Chondrocyte (in vitro differentiated cells): ENCODE data around the gene MDK. TPM values are rescaled to one million over a fixed set of nuclear protein-coding genes. Genes with fewer than 3 reads are reported as not detected.

ENCODE experiments used
- DNase-seq: peaks from one replicate; pipeline ENCODE4 v3.0.0; 2021; ENCODE audit warnings: mixed read lengths, low spot score
- H3K27ac Mint-ChIP-seq: one replicate; pipeline ENCODE4 v1.8.0; 2021; ENCODE audit warnings: mild to moderate bottlenecking, moderate library complexity, mixed read lengths; ENCODE audit not compliant: unreplicated experiment
- H3K27me3 Mint-ChIP-seq: 2 replicates; pipeline ENCODE4 v1.8.0; 2021; ENCODE audit warnings: low read depth, mixed read lengths
- H3K36me3 Mint-ChIP-seq: 2 replicates; pipeline ENCODE4 v1.8.0; 2021; ENCODE audit warnings: low read depth, mixed read lengths
- H3K4me1 Mint-ChIP-seq: 2 replicates; pipeline ENCODE4 v1.8.0; 2021; ENCODE audit warnings: low read depth, mild to moderate bottlenecking, mixed read lengths
- H3K4me3 Mint-ChIP-seq: one replicate; pipeline ENCODE4 v1.8.0; 2021; ENCODE audit warnings: mild to moderate bottlenecking, moderate library complexity, mixed read lengths; ENCODE audit not compliant: unreplicated experiment
- H3K9me3 Mint-ChIP-seq: 2 replicates; pipeline ENCODE4 v1.8.0; 2021; ENCODE audit warnings: low read depth, mixed read lengths
- CTCF ChIP-seq: fragments of 200-600 bp; sonication (generic); IDR thresholded peaks from 2 replicates; pipeline ENCODE4 v1.5.0; 2021; ENCODE audit warnings: antibody characterized with exemption, mild to moderate bottlenecking, moderate library complexity
- total RNA-seq: library from RNA; stranded (reverse); gene quantifications from 3 replicates; pipeline ENCODE4 v1.2.1, GENCODE V29; 2021

MDK gene
- total RNA-seq, 1 donor from 2014 or later: 127 TPM

DNA sequence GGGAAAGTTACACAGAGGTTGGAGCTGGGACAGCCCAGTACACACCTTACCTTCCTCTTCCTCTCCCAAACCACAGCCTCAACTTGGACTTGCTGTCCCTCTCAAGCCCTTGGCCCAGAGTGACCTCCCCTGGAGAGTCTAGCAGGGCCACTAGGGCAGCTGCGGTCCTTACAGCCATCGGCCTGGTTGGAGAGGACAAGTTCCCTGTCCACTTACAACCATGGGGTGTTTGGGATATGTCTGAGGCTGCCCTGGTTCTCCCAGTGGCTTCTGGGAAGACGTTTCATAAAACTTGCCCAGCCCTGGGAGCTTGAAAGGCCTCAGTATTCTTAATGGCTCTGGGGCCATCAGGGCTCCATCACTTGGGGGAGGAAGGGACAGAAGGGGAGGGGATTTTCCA, 47.3 kb upstream of the MDK start:
- Mint-ChIP-seq H3K36me3 (no peaks in the 10 kb centered on the region), H3K27ac (no peak overlapping the region), H3K4me1 (peaks cover 38% of the 10 kb centered on the region), H3K4me3 (no peak overlapping the region), H3K9me3 (no peaks in the 10 kb centered on the region), H3K27me3 (peaks cover 11% of the 10 kb centered on the region)
- no peak for DNase-seq
- no peak for TF ChIP-seq CTCF

GRCh38 chr11:46335271-46335670, 46.2 kb upstream of the MDK start:
- H3K4me1 Mint-ChIP-seq: peaks cover 41% of the 10 kb centered on the region
- DNase-seq: no peak
- no peaks in the 10 kb centered on the region for H3K9me3 Mint-ChIP-seq
- no peak overlapping the region for H3K4me3 Mint-ChIP-seq
- H3K36me3 Mint-ChIP-seq: no peaks in the 10 kb centered on the region
- no peak for TF ChIP-seq CTCF
- H3K27me3 Mint-ChIP-seq: peaks cover 11% of the 10 kb centered on the region
- no peak overlapping the region for H3K27ac Mint-ChIP-seq

- no peak overlapping the region for H3K27ac Mint-ChIP-seq
- no peak for TF ChIP-seq CTCF
- no peak overlapping the region for H3K4me3 Mint-ChIP-seq
- no peak for DNase-seq
- no peaks in the 10 kb centered on the region for H3K36me3 Mint-ChIP-seq
- peaks cover 9% of the 10 kb centered on the region for H3K27me3 Mint-ChIP-seq
- H3K4me1 Mint-ChIP-seq: peaks cover 34% of the 10 kb centered on the region
- H3K9me3 Mint-ChIP-seq: no peaks in the 10 kb centered on the region
Observed at GRCh38 chr11:46335890-46336562, 45.4 kb upstream of the MDK start.

- Mint-ChIP-seq H3K4me3 (no peak overlapping the region), H3K4me1 (peaks cover 31% of the 10 kb centered on the region), H3K36me3 (no peaks in the 10 kb centered on the region), H3K27ac (no peak overlapping the region), H3K9me3 (no peaks in the 10 kb centered on the region), H3K27me3 (peaks cover 3% of the 10 kb centered on the region)
- DNase-seq: no peak
- TF ChIP-seq CTCF: no peak
Observed at GRCh38 chr11:46336563-46337180, 44.8 kb upstream of the MDK start.

DNA sequence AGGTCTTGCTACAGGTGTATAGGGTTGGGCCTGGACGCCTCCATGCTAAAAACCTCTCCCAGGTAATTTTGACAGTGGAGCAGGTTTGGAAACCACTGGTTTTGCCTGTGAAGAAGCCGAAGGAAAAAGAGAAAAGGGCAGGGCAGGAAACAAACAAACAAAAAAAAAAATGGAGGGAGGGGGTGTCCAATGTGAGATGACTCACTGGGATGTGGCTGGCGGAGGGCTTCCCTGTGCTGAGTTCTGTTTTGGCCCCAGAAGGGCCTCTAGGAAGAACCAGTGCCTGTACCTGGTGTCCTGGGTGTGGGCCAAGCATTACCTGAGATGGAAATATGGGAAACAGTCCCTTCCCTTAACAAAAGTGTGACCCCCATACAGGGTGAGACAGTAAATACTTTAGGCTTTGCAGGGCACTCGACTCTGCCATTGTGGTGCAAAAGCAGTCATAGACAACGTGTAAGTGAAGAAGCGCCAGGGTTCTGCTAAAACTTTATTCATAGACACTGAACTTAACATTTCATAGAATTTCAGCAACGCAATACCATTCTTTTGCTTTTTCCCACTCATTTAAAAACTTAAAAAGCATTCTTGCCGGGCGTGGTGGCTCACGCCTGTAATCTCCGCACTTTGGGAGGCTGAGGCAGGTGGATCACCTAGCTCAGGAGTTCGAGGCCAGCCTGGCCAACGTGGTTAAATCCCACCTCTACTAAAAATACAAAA, 43.7 kb upstream of the MDK start:
- no peaks in the 10 kb centered on the region for H3K36me3 Mint-ChIP-seq
- DNase-seq: no peak
- no peaks in the 10 kb centered on the region for H3K9me3 Mint-ChIP-seq
- no peak overlapping the region for H3K27ac Mint-ChIP-seq
- TF ChIP-seq CTCF: no peak
- H3K4me3 Mint-ChIP-seq: no peak overlapping the region
- peaks cover 29% of the 10 kb centered on the region for H3K4me1 Mint-ChIP-seq
- H3K27me3 Mint-ChIP-seq: no peaks in the 10 kb centered on the region
